ENCODE data around the gene FSTL3. TPM values are rescaled to one million over a fixed set of nuclear protein-coding genes. Genes with fewer than 3 reads are reported as not detected.

Gene FSTL3
- total RNA-seq, 1 experiment from 2014 or later = 29.1 TPM

GRCh38 chr19:732148-733069 lies 56.2 kb downstream of the FSTL3 start:
- CTCF ChIA-PET = interaction anchor here (1.0 kb wide), 1 partner anchor 148 kb away, joined by 4 read pairs; no protein-coding TSS in a partner anchor

More at GRCh38 chr19:732148-733069, 56.2 kb downstream of the FSTL3 start:
- Histone ChIP-seq H3K36me3 (ENCODE audit: control insufficient read depth in 1 of 2, insufficient read depth in 2 of 2, low read length in 2 of 2) (no peaks in the 10 kb centered on the region; a peak in 1 of 4 replicates), H3K9me2 (ENCODE audit: insufficient read depth) (no peaks in the 10 kb centered on the region), H3K4me2 (ENCODE audit: low read length) (no peak overlapping the region), H3K27ac (ENCODE audit: low read depth, low read length) (no peak overlapping the region), H2AFZ (ENCODE audit: low read depth, low read length, poor library complexity, severe bottlenecking) (no peak overlapping the region), H3K79me2 (ENCODE audit: insufficient read depth, low read length) (no peaks in the 10 kb centered on the region), H3K9ac (ENCODE audit: low read length) (no peak overlapping the region), H3K4me1 (ENCODE audit: control insufficient read depth in 1 of 2, insufficient read depth in 2 of 2, low read length in 2 of 2) (no peaks in the 10 kb centered on the region), H3K9me3 (ENCODE audit: control insufficient read depth in 1 of 2, insufficient read depth in 1 of 2, low read depth in 1 of 2, low read length in 2 of 2) (no peaks in the 10 kb centered on the region), H4K20me1 (ENCODE audit: insufficient read depth) (no peaks in the 10 kb centered on the region), H3K4me3 (replicated peaks in 1 of 2; ENCODE audit: low read depth in 1 of 2, low read length in 2 of 2) (no peak overlapping the region), H3K27me3 (ENCODE audit: insufficient read depth, low read length) (no peaks in the 10 kb centered on the region)
- BruUV-seq (replicated peaks) = no TSS peak
- intact Hi-C loops (cut with micrococcal nuclease) = no loop called here
- ATAC-seq (no peak), DNase-seq (ENCODE audit: low read depth, low spot score) (no peak)
- TF ChIP-seq ELF1 (IDR thresholded peaks at IDR 0.05; ENCODE audit: borderline replicate concordance, low read depth) = no peak
- ChIA-PET RAD21 (ENCODE audit: low non-redundant PET in 1 of 2, low total read pairs in 2 of 2, uncharacterized antibody in 2 of 2, unreplicated experiment in 2 of 2) (interaction anchor here in 1 of 2 experiments (0.6 kb wide), 1 partner anchor 106 kb away, joined by 3 read pairs; no protein-coding TSS in a partner anchor), POLR2A (interaction anchor here (1.7 kb wide), 1 partner anchor 21 kb away, joined by 3 read pairs; no protein-coding TSS in a partner anchor)

Other genes with a start within 250 kb of the FSTL3 start
- 2.5 TPM for gene SHC2, start 215.4 kb upstream of the FSTL3 start, total RNA-seq (2021; ENCODE audit: unreplicated experiment)
- gene MADCAM1, start 179.9 kb upstream of the FSTL3 start, total RNA-seq (2021; ENCODE audit: unreplicated experiment) = 0.57 TPM
- gene TPGS1, start 168.9 kb upstream of the FSTL3 start, total RNA-seq (2021; ENCODE audit: unreplicated experiment) = 19.1 TPM
- 87.4 TPM for gene CDC34, start 144.6 kb upstream of the FSTL3 start, total RNA-seq (2021; ENCODE audit: unreplicated experiment)
- 0.59 TPM for gene GZMM, start 132.3 kb upstream of the FSTL3 start, total RNA-seq (2021; ENCODE audit: unreplicated experiment)
- 603 TPM for gene BSG, start 103.8 kb upstream of the FSTL3 start, total RNA-seq (2021; ENCODE audit: unreplicated experiment)
- gene HCN2, start 86.5 kb upstream of the FSTL3 start, total RNA-seq (2021; ENCODE audit: unreplicated experiment) = 2.4 TPM
- 138 TPM for gene POLRMT, start 42.9 kb upstream of the FSTL3 start, total RNA-seq (2021; ENCODE audit: unreplicated experiment)
- gene FGF22, start 36.5 kb upstream of the FSTL3 start, total RNA-seq (2021; ENCODE audit: unreplicated experiment) = 1.5 TPM
- gene RNF126, start 13.2 kb upstream of the FSTL3 start, total RNA-seq (2021; ENCODE audit: unreplicated experiment) = 93.8 TPM
- not detected for gene PRSS57, start 19.1 kb downstream of the FSTL3 start, total RNA-seq (2021; ENCODE audit: unreplicated experiment)
- 43.7 TPM for gene PALM, start 32.5 kb downstream of the FSTL3 start, total RNA-seq (2021; ENCODE audit: unreplicated experiment)
- 38.2 TPM for gene MISP, start 74.7 kb downstream of the FSTL3 start, total RNA-seq (2021; ENCODE audit: unreplicated experiment)
- gene PTBP1, start 121.1 kb downstream of the FSTL3 start, total RNA-seq (2021; ENCODE audit: unreplicated experiment) = 676 TPM
- 0.27 TPM for gene PLPPR3, start 145.6 kb downstream of the FSTL3 start, total RNA-seq (2021; ENCODE audit: unreplicated experiment)
- gene AZU1, start 151.4 kb downstream of the FSTL3 start, total RNA-seq (2021; ENCODE audit: unreplicated experiment) = not detected
- gene PRTN3, start 164.6 kb downstream of the FSTL3 start, total RNA-seq (2021; ENCODE audit: unreplicated experiment) = 2.7 TPM
- not detected for gene ELANE, start 175.9 kb downstream of the FSTL3 start, total RNA-seq (2021; ENCODE audit: unreplicated experiment)
- gene CFD, start 183.3 kb downstream of the FSTL3 start, total RNA-seq (2021; ENCODE audit: unreplicated experiment) = 80.2 TPM
- 73.6 TPM for gene MED16, start 216.8 kb downstream of the FSTL3 start, total RNA-seq (2021; ENCODE audit: unreplicated experiment)
- not detected for gene RNU6-9, start 217.1 kb downstream of the FSTL3 start, total RNA-seq (2021; ENCODE audit: unreplicated experiment)
- gene R3HDM4, start 236.8 kb downstream of the FSTL3 start, total RNA-seq (2021; ENCODE audit: unreplicated experiment) = 92.3 TPM
- gene KISS1R, start 240.9 kb downstream of the FSTL3 start, total RNA-seq (2021; ENCODE audit: unreplicated experiment) = 5.9 TPM
- gene ARID3A, start 249.6 kb downstream of the FSTL3 start, total RNA-seq (2021; ENCODE audit: unreplicated experiment) = 21.8 TPM